A549 (cell line): ENCODE measurements around the gene ZNF195.

Experiments
- CBX2 ChIP-seq: fragments of 200-600 bp; sonication (generic); IDR thresholded peaks from 2 replicates; pipeline ENCODE4 v1.6.1; 2016; ENCODE audit warnings: low read depth, mild to moderate bottlenecking, borderline replicate concordance
- CHD2 ChIP-seq: fragments of 150-350 bp; IDR thresholded peaks from 2 replicates; pipeline ENCODE4 v1.6.1; 2014; ENCODE audit warnings: low read length; ENCODE audit not compliant: partially characterized antibody
- CTCF ChIP-seq: fragments of >200 bp; sonication (Bioruptor Twin); formaldehyde crosslinking; IDR thresholded peaks from 3 replicates; pipeline ENCODE4 v1.5.1; 2016
- HOXA7 ChIP-seq: fragments of 250-450 bp; sonication (Bioruptor Pico); IDR thresholded peaks from 2 replicates; pipeline ENCODE4 v1.5.0; 2020; ENCODE audit warnings: mild to moderate bottlenecking, moderate library complexity
- POLR2A ChIP-seq: IDR thresholded peaks from 2 replicates; pipeline ENCODE4 v1.6.1; 2012; ENCODE audit warnings: mild to moderate bottlenecking, low read length
- RFX5 ChIP-seq: fragments of 450-650 bp; IDR thresholded peaks from 2 replicates; pipeline ENCODE4 v1.7.1; 2014; ENCODE audit warnings: antibody characterized with exemption, mild to moderate bottlenecking, moderate library complexity

- TF ChIP-seq CTCF (no peak), CHD2 (no peak), POLR2A (no peak), CBX2 (no peak), HOXA7 (CRISPR knock-in tag) (no peak), RFX5 (no peak)
Observed at GRCh38 chr11:3357994-3358676, 20.8 kb downstream of the ZNF195 start.
